HepG2 (cell line): ENCODE data around the gene WBP1. TPM values are rescaled to one million over a fixed set of nuclear protein-coding genes. Genes with fewer than 3 reads are reported as not detected.

Source experiments
- CEBPG ChIP-seq: IDR thresholded peaks from 2 replicates; pipeline ENCODE4 v1.6.1; 2016
- DPF2 ChIP-seq: sonication (generic); formaldehyde crosslinking; IDR thresholded peaks from 2 replicates; pipeline ENCODE4 v1.4.0; 2020; ENCODE audit warnings: mild to moderate bottlenecking, low read depth, missing genetic modification reagents, borderline replicate concordance
- ELF3 ChIP-seq: IDR thresholded peaks from 2 replicates; pipeline ENCODE4 v1.6.1; 2016; ENCODE audit warnings: missing genetic modification reagents, missing compliant biosample characterization
- FOXK1 ChIP-seq: sonication (generic); formaldehyde crosslinking; IDR thresholded peaks from 2 replicates; pipeline ENCODE4 v1.4.0; 2020; ENCODE audit warnings: low read depth, missing genetic modification reagents, borderline replicate concordance
- MIER3 ChIP-seq: IDR thresholded peaks from 2 replicates; pipeline ENCODE4 v1.6.1; 2016; ENCODE audit warnings: missing compliant biosample characterization, borderline replicate concordance
- MTA1 ChIP-seq: sonication (generic); formaldehyde crosslinking; IDR thresholded peaks from 2 replicates; pipeline ENCODE4 v1.4.0; 2020; ENCODE audit warnings: missing genetic modification reagents, mild to moderate bottlenecking, borderline replicate concordance
- NFIC ChIP-seq: IDR thresholded peaks from 2 replicates; pipeline ENCODE4 v1.6.1; 2012; ENCODE audit warnings: mild to moderate bottlenecking, low read length, inconsistent platforms
- NR2F2 ChIP-seq: IDR thresholded peaks from 2 replicates; pipeline ENCODE4 v1.6.1; 2012; ENCODE audit warnings: low read depth, inconsistent platforms, borderline replicate concordance
- REST ChIP-seq, 2 experiments: IDR thresholded peaks; 2 replicates each; pipeline ENCODE4 v1.6.1; 2011 to 2012; ENCODE audit warnings: low read length in 2 of 2, borderline replicate concordance in 1 of 2, low read depth in 1 of 2, mild to moderate bottlenecking in 1 of 2, moderate library complexity in 1 of 2
- ZBTB7A ChIP-seq: sonication (generic); formaldehyde crosslinking; IDR thresholded peaks from 2 replicates; pipeline ENCODE4 v1.8.0; 2022; ENCODE audit warnings: mild to moderate bottlenecking, missing genetic modification reagents
- ZNF331 ChIP-seq: sonication (generic); formaldehyde crosslinking; IDR thresholded peaks from 2 replicates; pipeline ENCODE4 v1.4.0; 2020; ENCODE audit warnings: missing genetic modification reagents
- ZNF546 ChIP-seq: sonication (generic); formaldehyde crosslinking; conservative IDR thresholded peaks from 2 replicates; pipeline ENCODE4 v1.8.1; 2023; ENCODE audit warnings: mild to moderate bottlenecking, missing genetic modification reagents
- ZNF577 ChIP-seq: sonication (generic); formaldehyde crosslinking; IDR thresholded peaks from 2 replicates; pipeline ENCODE4 v1.4.0; 2020; ENCODE audit warnings: mild to moderate bottlenecking, low read depth, missing genetic modification reagents, borderline replicate concordance
- ZNF678 ChIP-seq: sonication (generic); formaldehyde crosslinking; IDR thresholded peaks from 2 replicates; pipeline ENCODE4 v1.4.0; 2020; ENCODE audit warnings: mild to moderate bottlenecking, missing genetic modification reagents
- polyA plus RNA-seq, 8 experiments: library from polyadenylated mRNA; depleted of rRNA in 3 of 8; stranded (reverse) in 7 of 8; unstranded in 1 of 8; fragments of >200 nt; fragmentation: Illumina TruSeq in 4 of 8; extraction: Trizol in 4 of 8; gene quantifications; 2 replicates each; pipeline versions ENCODE4 v1.2.1 to v1.2.3, GENCODE V29; 2011 to 2016; ENCODE audit warnings: low read depth in 4 of 8, missing spikeins in 1 of 8, mixed read lengths in 1 of 8; ENCODE audit not compliant: insufficient read depth in 1 of 8
- total RNA-seq, 5 experiments: library from RNA; depleted of rRNA; stranded (reverse); fragments of >200 nt; fragmentation: Illumina TruSeq; extraction: Trizol; gene quantifications; 2 replicates each; pipeline ENCODE4 v1.2.3, GENCODE V29; 2016; ENCODE audit warnings: low read depth in 1 of 5
- TF ChIP-seq, protein P1 (sequence below): sonication (generic); formaldehyde crosslinking; IDR thresholded peaks from 2 replicates; pipeline ENCODE4 v1.4.0; 2020; ENCODE audit warnings: mild to moderate bottlenecking, missing genetic modification reagents, borderline replicate concordance
- TF ChIP-seq, protein P2 (sequence below): sonication (generic); formaldehyde crosslinking; IDR thresholded peaks from 2 replicates; pipeline ENCODE4 v1.5.0; 2020; ENCODE audit warnings: missing genetic modification reagents
- TF ChIP-seq, protein P3 (sequence below): sonication (generic); formaldehyde crosslinking; conservative IDR thresholded peaks from 2 replicates; pipeline ENCODE4 v1.5.0; 2020; ENCODE audit warnings: missing genetic modification reagents
- TF ChIP-seq, protein P4 (sequence below): sonication (generic); formaldehyde crosslinking; IDR thresholded peaks from 2 replicates; pipeline ENCODE4 v1.5.0; 2020; ENCODE audit warnings: mild to moderate bottlenecking, missing genetic modification reagents

Gene WBP1
- total and polyA plus RNA-seq, 2 of the 13 experiments (the other 11 are each of a cell fraction or from before 2014, with no cell fraction given) = 38.8 to 85.7 TPM

GRCh38 chr2:74429487-74430451 lies 28.5 kb upstream of the WBP1 start (continued):
- TF ChIP-seq MIER3 (0 out of 2 replicates have a peak, but pooled peaks have one; percentile 36), NR2F2 (peak; percentile 60; the same call in 1 of the 2 replicates), REST (IDR thresholded peaks at IDR 0.05; ENCODE audit: borderline replicate concordance in 1 of 2, low read depth in 1 of 2, low read length in 2 of 2) (peak in 1 of 2 experiments; percentile 66; a peak in 2 of 4 replicates), MTA1 (CRISPR knock-in tag) (peak; percentile 98), ELF3 (peak; percentile 55; the same call in 1 of the 2 replicates), NFIC (no peak; the same call in 1 of the 2 replicates), ZNF331 (CRISPR knock-in tag) (peak; percentile 57), ZNF546 (peak; percentile 47; the same call in 1 of the 2 replicates), FOXK1 (CRISPR knock-in tag) (peak; percentile 48; the same call in 1 of the 2 replicates), ZNF577 (no peak), CEBPG (CRISPR knock-in tag) (peak; percentile 33), ZNF678 (CRISPR knock-in tag) (peak; percentile 91), DPF2 (peak; percentile 86; the same call in 1 of the 2 replicates), ZBTB7A (CRISPR knock-in tag) (no peak; the same call in 1 of the 2 replicates)
- TF ChIP-seq, protein P1, sequence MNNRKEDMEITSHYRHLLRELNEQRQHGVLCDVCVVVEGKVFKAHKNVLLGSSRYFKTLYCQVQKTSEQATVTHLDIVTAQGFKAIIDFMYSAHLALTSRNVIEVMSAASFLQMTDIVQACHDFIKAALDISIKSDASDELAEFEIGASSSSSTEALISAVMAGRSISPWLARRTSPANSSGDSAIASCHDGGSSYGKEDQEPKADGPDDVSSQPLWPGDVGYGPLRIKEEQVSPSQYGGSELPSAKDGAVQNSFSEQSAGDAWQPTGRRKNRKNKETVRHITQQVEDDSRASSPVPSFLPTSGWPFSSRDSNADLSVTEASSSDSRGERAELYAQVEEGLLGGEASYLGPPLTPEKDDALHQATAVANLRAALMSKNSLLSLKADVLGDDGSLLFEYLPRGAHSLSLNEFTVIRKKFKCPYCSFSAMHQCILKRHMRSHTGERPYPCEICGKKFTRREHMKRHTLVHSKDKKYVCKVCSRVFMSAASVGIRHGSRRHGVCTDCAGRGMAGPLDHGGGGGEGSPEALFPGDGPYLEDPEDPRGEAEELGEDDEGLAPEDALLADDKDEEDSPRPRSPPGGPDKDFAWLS (CRISPR knock-in tag) = peak; percentile 95; the same call in 1 of the 2 replicates
- TF ChIP-seq, protein P2, sequence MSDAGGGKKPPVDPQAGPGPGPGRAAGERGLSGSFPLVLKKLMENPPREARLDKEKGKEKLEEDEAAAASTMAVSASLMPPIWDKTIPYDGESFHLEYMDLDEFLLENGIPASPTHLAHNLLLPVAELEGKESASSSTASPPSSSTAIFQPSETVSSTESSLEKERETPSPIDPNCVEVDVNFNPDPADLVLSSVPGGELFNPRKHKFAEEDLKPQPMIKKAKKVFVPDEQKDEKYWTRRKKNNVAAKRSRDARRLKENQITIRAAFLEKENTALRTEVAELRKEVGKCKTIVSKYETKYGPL (CRISPR knock-in tag) = no peak
- TF ChIP-seq, protein P3, sequence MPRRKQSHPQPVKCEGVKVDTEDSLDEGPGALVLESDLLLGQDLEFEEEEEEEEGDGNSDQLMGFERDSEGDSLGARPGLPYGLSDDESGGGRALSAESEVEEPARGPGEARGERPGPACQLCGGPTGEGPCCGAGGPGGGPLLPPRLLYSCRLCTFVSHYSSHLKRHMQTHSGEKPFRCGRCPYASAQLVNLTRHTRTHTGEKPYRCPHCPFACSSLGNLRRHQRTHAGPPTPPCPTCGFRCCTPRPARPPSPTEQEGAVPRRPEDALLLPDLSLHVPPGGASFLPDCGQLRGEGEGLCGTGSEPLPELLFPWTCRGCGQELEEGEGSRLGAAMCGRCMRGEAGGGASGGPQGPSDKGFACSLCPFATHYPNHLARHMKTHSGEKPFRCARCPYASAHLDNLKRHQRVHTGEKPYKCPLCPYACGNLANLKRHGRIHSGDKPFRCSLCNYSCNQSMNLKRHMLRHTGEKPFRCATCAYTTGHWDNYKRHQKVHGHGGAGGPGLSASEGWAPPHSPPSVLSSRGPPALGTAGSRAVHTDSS (CRISPR knock-in tag) = no peak
- TF ChIP-seq, protein P4, sequence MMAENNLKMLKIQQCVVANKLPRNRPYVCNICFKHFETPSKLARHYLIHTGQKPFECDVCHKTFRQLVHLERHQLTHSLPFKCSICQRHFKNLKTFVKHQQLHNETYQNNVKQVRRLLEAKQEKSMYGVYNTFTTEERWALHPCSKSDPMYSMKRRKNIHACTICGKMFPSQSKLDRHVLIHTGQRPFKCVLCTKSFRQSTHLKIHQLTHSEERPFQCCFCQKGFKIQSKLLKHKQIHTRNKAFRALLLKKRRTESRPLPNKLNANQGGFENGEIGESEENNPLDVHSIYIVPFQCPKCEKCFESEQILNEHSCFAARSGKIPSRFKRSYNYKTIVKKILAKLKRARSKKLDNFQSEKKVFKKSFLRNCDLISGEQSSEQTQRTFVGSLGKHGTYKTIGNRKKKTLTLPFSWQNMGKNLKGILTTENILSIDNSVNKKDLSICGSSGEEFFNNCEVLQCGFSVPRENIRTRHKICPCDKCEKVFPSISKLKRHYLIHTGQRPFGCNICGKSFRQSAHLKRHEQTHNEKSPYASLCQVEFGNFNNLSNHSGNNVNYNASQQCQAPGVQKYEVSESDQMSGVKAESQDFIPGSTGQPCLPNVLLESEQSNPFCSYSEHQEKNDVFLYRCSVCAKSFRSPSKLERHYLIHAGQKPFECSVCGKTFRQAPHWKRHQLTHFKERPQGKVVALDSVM = peak; percentile 80
